GM12892 (cell line): ENCODE measurements around the gene ITPRID2.
"Not testable (repeated sequence)": the region's sequence is repeated elsewhere in the genome, so short reads cannot be mapped to it uniquely, and the experiment has no call there.

Source experiments
- DNase-seq: peaks from one replicate; pipeline ENCODE4 v3.0.0; 2011; ENCODE audit not compliant: insufficient read length
- FAIRE-seq: peaks from 2 replicates; lab custom pipeline; 2011; peaks lifted over from hg19 to GRCh38; lab: Jason Lieb, UNC
- POLR2A ChIP-seq: IDR thresholded peaks from 2 replicates; pipeline ENCODE4 v1.6.1; 2011; ENCODE audit warnings: low read depth, low read length, control low read depth
- POLR2AphosphoS5 ChIP-seq: IDR thresholded peaks from 2 replicates; pipeline ENCODE4 v1.6.1; 2011; ENCODE audit warnings: low read depth, low read length, control low read depth
- TAF1 ChIP-seq: IDR thresholded peaks from 2 replicates; pipeline ENCODE4 v1.6.1; 2011; ENCODE audit warnings: low read depth, mild to moderate bottlenecking, control low read depth, low read length, borderline replicate concordance

Gene ITPRID2

GRCh38 chr2:181953881-181954537 is 62.5 kb downstream of the ITPRID2 start:
- no peak for TF ChIP-seq POLR2AphosphoS5
- FAIRE-seq: peak; percentile 48
- DNase-seq: no peak

- TF ChIP-seq POLR2A (no peak), POLR2AphosphoS5 (no peak), TAF1 (no peak)
- no peak for DNase-seq
- FAIRE-seq: no peak
Measured at GRCh38 chr2:181954538-181954883, 63.0 kb downstream of the ITPRID2 start.

- DNase-seq: no peak
- FAIRE-seq: no peak
Measured at GRCh38 chr2:181955010-181955409, 63.5 kb downstream of the ITPRID2 start.

GRCh38 chr2:181955866-181956265 is 64.3 kb downstream of the ITPRID2 start:
- not testable (repeated sequence) for FAIRE-seq, DNase-seq

More at GRCh38 chr2:181955010-181955409, 63.5 kb downstream of the ITPRID2 start:
- TF ChIP-seq TAF1 (no peak), POLR2AphosphoS5 (no peak), POLR2A (no peak)

- TF ChIP-seq POLR2AphosphoS5: no peak
- no peak for TF ChIP-seq TAF1
- TF ChIP-seq POLR2A: no peak
- FAIRE-seq: no peak
- no peak for DNase-seq
Measured at GRCh38 chr2:181957668-181958067, 66.1 kb downstream of the ITPRID2 start.

- TF ChIP-seq POLR2A (no peak), POLR2AphosphoS5 (no peak), TAF1 (no peak)
- no peak for FAIRE-seq
- no peak for DNase-seq
Measured at GRCh38 chr2:181958726-181959125, 67.2 kb downstream of the ITPRID2 start.

- DNase-seq (no peak), FAIRE-seq (no peak)
- TF ChIP-seq POLR2A (no peak), TAF1 (no peak)
Measured at GRCh38 chr2:181959508-181959907, 68.0 kb downstream of the ITPRID2 start.

- not testable (repeated sequence) for FAIRE-seq, DNase-seq
Measured at GRCh38 chr2:181961167-181961566, 69.6 kb downstream of the ITPRID2 start.

- no peak for FAIRE-seq
- TF ChIP-seq POLR2A (no peak), POLR2AphosphoS5 (no peak), TAF1 (no peak)
- no peak for DNase-seq
Measured at GRCh38 chr2:181962142-181962541, 70.6 kb downstream of the ITPRID2 start.

GRCh38 chr2:181970160-181970794 is 78.7 kb downstream of the ITPRID2 start:
- TF ChIP-seq POLR2A (no peak), POLR2AphosphoS5 (no peak), TAF1 (no peak)
- DNase-seq (no peak), FAIRE-seq (no peak)

GRCh38 chr2:181971032-181971431 is 79.5 kb downstream of the ITPRID2 start:
- DNase-seq (no peak), FAIRE-seq (no peak)

GRCh38 chr2:181972431-181973170 is 81.1 kb downstream of the ITPRID2 start:
- FAIRE-seq: no peak
- DNase-seq: no peak
- no peak for TF ChIP-seq POLR2A
- TF ChIP-seq POLR2AphosphoS5: no peak

More at GRCh38 chr2:181971032-181971431, 79.5 kb downstream of the ITPRID2 start:
- no peak for TF ChIP-seq POLR2A
- no peak for TF ChIP-seq POLR2AphosphoS5
- TF ChIP-seq TAF1: no peak
